Caco-2 (cell line): ENCODE results near the gene DNAJB4. TPM values are rescaled to one million over a fixed set of nuclear protein-coding genes. Genes with fewer than 3 reads are reported as not detected.

Source experiments
- BruUV-seq: library from RNA; stranded (reverse); fragments of 400-500 nt; replicated peaks from 2 replicates; lab custom pipeline; 2021; lab: Mats Ljungman, UMichigan
- CTCF ChIA-PET: fragments of 300-600 bp; sonication (Branson Sonifier 250); formaldehyde crosslinking; loops from one replicate; lab custom pipeline; 2022; ENCODE audit warnings: antibody characterized with exemption; lab: Charles Lee
- POLR2A ChIA-PET: fragments of 300-600 bp; sonication (Branson Sonifier 250); formaldehyde crosslinking; loops from one replicate; lab custom pipeline; 2022; ENCODE audit warnings: antibody characterized with exemption; lab: Charles Lee
- DNase-seq, 2 experiments: peaks; one replicate each; pipeline versions ENCODE4 v3.0.0 to v3.0.0-alpha.2; 2020 to 2022
- H3K27me3 ChIP-seq: replicated peaks from 2 replicates; pipeline ENCODE4 v1.6.0; 2011; ENCODE audit warnings: low read length; ENCODE audit not compliant: control insufficient read depth, insufficient read depth
- H3K36me3 ChIP-seq: 2 replicates; pipeline ENCODE4 v1.5.1; 2011; ENCODE audit warnings: low read length; ENCODE audit not compliant: control insufficient read depth, insufficient read depth
- H3K4me1 ChIP-seq: fragments of 250-450 bp; sonication (Bioruptor Pico); 2 replicates; pipeline ENCODE4 v1.5.1; 2020; ENCODE audit warnings: mild to moderate bottlenecking
- H3K4me3 ChIP-seq: 2 replicates; pipeline ENCODE4 v1.5.1; 2011; ENCODE audit warnings: low read depth, mild to moderate bottlenecking, control low read depth, low read length
- H3K9me3 ChIP-seq: fragments of 250-450 bp; sonication (Bioruptor Pico); 2 replicates; pipeline ENCODE4 v1.5.1; 2020; ENCODE audit warnings: mild to moderate bottlenecking, moderate library complexity
- H3K27ac Mint-ChIP-seq: one replicate; pipeline ENCODE4 v1.8.0; 2022; ENCODE audit warnings: mixed read lengths; ENCODE audit not compliant: unreplicated experiment
- H3K27me3 Mint-ChIP-seq: one replicate; pipeline ENCODE4 v1.8.0; 2022; ENCODE audit warnings: mixed read lengths; ENCODE audit not compliant: insufficient read depth, unreplicated experiment
- H3K36me3 Mint-ChIP-seq: one replicate; pipeline ENCODE4 v1.8.0; 2022; ENCODE audit warnings: mild to moderate bottlenecking, mixed read lengths; ENCODE audit not compliant: insufficient read depth, unreplicated experiment
- H3K4me1 Mint-ChIP-seq: one replicate; pipeline ENCODE4 v1.8.0; 2022; ENCODE audit warnings: low read depth, mixed read lengths; ENCODE audit not compliant: unreplicated experiment
- H3K4me3 Mint-ChIP-seq: one replicate; pipeline ENCODE4 v1.8.0; 2022; ENCODE audit warnings: mild to moderate bottlenecking, moderate library complexity, mixed read lengths; ENCODE audit not compliant: unreplicated experiment
- H3K9me3 Mint-ChIP-seq: one replicate; pipeline ENCODE4 v1.8.0; 2022; ENCODE audit warnings: mixed read lengths; ENCODE audit not compliant: unreplicated experiment
- CTCF ChIP-seq, 2 experiments: fragments of 200-600 bp in 1 of 2; IDR thresholded peaks; 1 replicate in 1 of 2; 2 replicates in 1 of 2; pipeline versions ENCODE4 v1.5.1 to v1.8.0; 2011 to 2022; ENCODE audit warnings: antibody characterized with exemption in 1 of 2, control low read depth in 1 of 2, inconsistent platforms in 1 of 2, low read depth in 1 of 2, low read length in 1 of 2, mild to moderate bottlenecking in 1 of 2, moderate library complexity in 1 of 2; ENCODE audit not compliant: insufficient read depth in 1 of 2, severe bottlenecking in 1 of 2, unreplicated experiment in 1 of 2
- intact Hi-C: fragments of 100-400 bp; cut with micrococcal nuclease; formaldehyde crosslinking; loops from one replicate; pipeline ENCODE4 v1.10.0; 2022; ENCODE audit not compliant: unreplicated experiment
- total RNA-seq: library from RNA; stranded (reverse); gene quantifications from 2 replicates; pipeline ENCODE4 v1.2.3, GENCODE V29; 2022

DNAJB4 gene
- total RNA-seq, 1 experiment from 2014 or later, result 6.5 TPM

GRCh38 chr1:78049396-78049795, 44.7 kb downstream of the DNAJB4 start:
- no peak overlapping the region for H3K27ac Mint-ChIP-seq
- no TSS peak for BruUV-seq
- H3K36me3 ChIP-seq, result no peaks in the 10 kb centered on the region
- TF ChIP-seq CTCF (IDR thresholded peaks at IDR 0.05; ENCODE audit: insufficient read depth in 1 of 2, low read depth in 1 of 2, low read length in 1 of 2, severe bottlenecking in 1 of 2, unreplicated experiment in 1 of 2), result no peak
- H3K9me3 Mint-ChIP-seq, result no peaks in the 10 kb centered on the region
- intact Hi-C loops, result loop anchor here (5.0 kb wide), 1 partner anchor 72 kb away; the partner anchor contains the start of gene FUBP1
- ChIA-PET CTCF (no interaction called here), POLR2A (no interaction called here)
- no peaks in the 10 kb centered on the region for H3K9me3 ChIP-seq
- H3K36me3 Mint-ChIP-seq, result no peaks in the 10 kb centered on the region
- no peaks in the 10 kb centered on the region for H3K27me3 ChIP-seq
- H3K4me1 ChIP-seq, result 0 out of 2 replicates have a peak, but pooled peaks cover 3% of the 10 kb centered on the region
- H3K27me3 Mint-ChIP-seq, result no peaks in the 10 kb centered on the region
- no peak overlapping the region for H3K4me3 Mint-ChIP-seq
- DNase-seq, result no peak
- no peak overlapping the region for H3K4me3 ChIP-seq
- H3K4me1 Mint-ChIP-seq, result peaks cover 7% of the 10 kb centered on the region

GRCh38 chr1:78051005-78051404, 46.3 kb downstream of the DNAJB4 start:
- no peaks in the 10 kb centered on the region for H3K9me3 Mint-ChIP-seq
- TF ChIP-seq CTCF (IDR thresholded peaks at IDR 0.05; ENCODE audit: insufficient read depth in 1 of 2, low read depth in 1 of 2, low read length in 1 of 2, severe bottlenecking in 1 of 2, unreplicated experiment in 1 of 2), result no peak
- intact Hi-C loops, result no loop called here
- no peak overlapping the region for H3K4me3 Mint-ChIP-seq
- H3K36me3 Mint-ChIP-seq, result no peaks in the 10 kb centered on the region
- DNase-seq, result no peak
- CTCF ChIA-PET, result no interaction called here
- Histone ChIP-seq H3K36me3 (no peaks in the 10 kb centered on the region), H3K27me3 (no peaks in the 10 kb centered on the region), H3K4me1 (0 out of 2 replicates have a peak, but pooled peaks cover 3% of the 10 kb centered on the region), H3K9me3 (no peaks in the 10 kb centered on the region), H3K4me3 (no peak overlapping the region)
- BruUV-seq, result no TSS peak
- POLR2A ChIA-PET, result no interaction called here
- H3K27me3 Mint-ChIP-seq, result no peaks in the 10 kb centered on the region
- no peaks in the 10 kb centered on the region for H3K4me1 Mint-ChIP-seq
- H3K27ac Mint-ChIP-seq, result no peak overlapping the region

GRCh38 chr1:78052685-78053405, 48.1 kb downstream of the DNAJB4 start:
- intact Hi-C loops, result no loop called here
- BruUV-seq, result no TSS peak
- POLR2A ChIA-PET, result no interaction called here
- Mint-ChIP-seq H3K4me1 (no peaks in the 10 kb centered on the region), H3K36me3 (no peaks in the 10 kb centered on the region), H3K27ac (no peak overlapping the region), H3K4me3 (no peak overlapping the region), H3K9me3 (no peaks in the 10 kb centered on the region), H3K27me3 (no peaks in the 10 kb centered on the region)
- H3K36me3 ChIP-seq, result no peaks in the 10 kb centered on the region
- DNase-seq, result no peak
- H3K4me1 ChIP-seq, result no peaks in the 10 kb centered on the region
- H3K4me3 ChIP-seq, result no peak overlapping the region
- CTCF ChIA-PET, result no interaction called here
- H3K9me3 ChIP-seq, result no peaks in the 10 kb centered on the region
- H3K27me3 ChIP-seq, result no peaks in the 10 kb centered on the region
- TF ChIP-seq CTCF (IDR thresholded peaks at IDR 0.05; ENCODE audit: insufficient read depth in 1 of 2, low read depth in 1 of 2, low read length in 1 of 2, severe bottlenecking in 1 of 2, unreplicated experiment in 1 of 2), result no peak
